ENCODE data around the gene AGO3. TPM values are rescaled to one million over a fixed set of nuclear protein-coding genes. Genes with fewer than 3 reads are reported as not detected.

AGO3 gene
- total RNA-seq, 1 donor from 2014 or later, result 19.1 TPM

DNA sequence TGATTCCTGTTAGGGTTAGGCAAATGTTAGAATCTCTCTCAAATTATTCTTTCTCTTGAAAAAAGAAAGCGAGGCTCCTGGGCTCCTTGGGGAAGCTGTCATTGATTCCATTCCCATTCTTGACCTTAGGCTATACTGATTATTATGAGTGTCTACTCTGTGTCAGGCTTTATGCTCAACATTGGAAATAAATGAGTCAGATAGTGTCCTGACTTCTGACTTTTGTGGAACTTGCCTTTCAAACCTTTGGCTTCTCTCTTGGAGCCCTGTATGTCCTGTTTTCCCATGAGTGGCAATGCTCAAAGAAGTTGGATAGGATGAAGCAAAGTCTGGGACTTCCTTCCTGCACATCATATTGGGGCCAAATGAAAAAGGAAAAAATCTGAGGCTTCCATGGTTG lies 36.2 kb upstream of the AGO3 start:
- no peak for DNase-seq (ENCODE audit: low read depth)
- no peak overlapping the region for H3K4me3 ChIP-seq (ENCODE audit: low read depth, low read length)
- TF ChIP-seq CTCF (conservative IDR thresholded peaks at IDR 0.05; ENCODE audit: low read depth, low read length), result no peak

DNA sequence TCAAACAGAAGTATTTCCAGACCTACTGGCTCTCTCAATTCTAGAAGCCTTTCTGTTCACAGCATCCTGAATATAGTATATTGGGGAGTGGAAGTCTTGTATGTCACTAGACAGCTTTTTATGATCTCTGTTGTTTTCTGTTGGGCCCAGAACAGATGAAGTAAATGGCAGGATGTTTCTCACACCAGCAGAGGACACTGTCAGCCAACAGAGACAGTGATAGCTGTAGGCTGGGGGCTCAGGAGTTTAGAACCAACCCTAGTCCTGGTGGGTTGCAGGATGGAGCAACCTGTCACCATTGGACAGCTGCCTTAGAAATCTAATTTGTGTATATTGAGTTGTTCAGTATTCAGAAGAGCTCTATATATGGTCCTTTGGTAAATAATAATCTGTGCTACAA lies 31.0 kb upstream of the AGO3 start:
- TF ChIP-seq CTCF (conservative IDR thresholded peaks at IDR 0.05; ENCODE audit: low read depth, low read length), result peak; percentile 39
- no peak overlapping the region for H3K4me3 ChIP-seq (ENCODE audit: low read depth, low read length)
- DNase-seq (ENCODE audit: low read depth), result no peak

DNA sequence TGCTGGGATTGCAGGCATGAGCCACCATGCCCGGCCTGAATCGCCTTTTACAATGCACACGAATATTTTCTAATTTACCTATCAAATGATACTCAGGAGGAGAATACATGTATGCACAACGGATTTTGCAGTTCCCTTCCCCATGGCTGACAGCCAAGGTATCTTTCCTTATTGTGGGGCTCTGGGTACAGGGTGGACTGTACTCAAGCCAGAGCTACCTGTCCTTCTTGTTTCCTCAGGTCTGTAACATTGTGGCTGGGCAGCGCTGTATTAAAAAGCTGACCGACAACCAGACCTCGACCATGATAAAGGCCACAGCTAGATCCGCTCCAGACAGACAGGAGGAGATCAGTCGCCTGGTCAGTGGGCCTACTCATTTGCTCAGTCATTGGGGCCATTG lies 29.7 kb upstream of the AGO3 start:
- H3K4me3 ChIP-seq (ENCODE audit: low read depth, low read length), result no peak overlapping the region
- no peak for DNase-seq (ENCODE audit: low read depth)
- no peak for TF ChIP-seq CTCF (conservative IDR thresholded peaks at IDR 0.05; ENCODE audit: low read depth, low read length)

DNA sequence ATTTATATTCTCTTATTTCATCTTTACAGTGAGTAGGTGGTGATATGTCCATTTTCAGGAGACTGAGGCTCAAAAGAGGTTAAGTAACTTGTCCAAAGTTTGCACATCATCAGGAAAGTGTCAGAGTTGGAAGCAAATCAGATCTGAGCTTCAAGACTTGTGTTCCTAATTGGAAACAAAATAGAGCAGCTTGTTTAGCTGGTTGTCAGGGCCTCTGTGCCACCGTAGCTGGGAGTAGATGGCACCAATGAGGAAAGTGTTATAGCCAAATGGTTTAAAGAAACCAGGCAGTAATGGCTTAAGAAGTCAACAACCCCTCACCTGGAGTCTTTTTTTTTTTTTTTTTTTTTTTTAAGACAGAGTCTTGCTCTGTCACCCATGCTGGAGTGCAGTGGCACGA lies 28.2 kb upstream of the AGO3 start:
- H3K4me3 ChIP-seq (ENCODE audit: low read depth, low read length), result no peak overlapping the region
- DNase-seq (ENCODE audit: low read depth), result no peak
- TF ChIP-seq CTCF (conservative IDR thresholded peaks at IDR 0.05; ENCODE audit: low read depth, low read length), result no peak

DNA sequence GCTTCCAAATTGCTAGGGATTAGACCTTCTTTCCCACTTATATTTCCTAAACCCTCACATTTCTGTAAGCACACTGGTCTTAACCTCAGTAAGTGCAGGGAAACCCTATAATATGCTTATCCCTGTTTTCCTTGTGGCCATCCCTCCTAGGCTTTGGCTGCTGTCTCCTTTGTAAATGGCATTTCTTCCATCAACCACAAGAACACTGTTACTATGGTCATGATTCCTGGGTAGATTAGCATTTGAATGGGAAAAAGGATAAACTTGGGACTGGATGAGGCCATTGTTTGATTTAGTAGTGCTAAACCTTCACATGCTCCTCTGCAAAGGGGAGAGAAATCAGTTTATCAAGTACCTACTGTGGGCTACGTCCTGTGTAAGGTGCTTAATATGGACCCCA lies 16.2 kb upstream of the AGO3 start:
- no peak overlapping the region for H3K4me3 ChIP-seq (ENCODE audit: low read depth, low read length)
- TF ChIP-seq CTCF (conservative IDR thresholded peaks at IDR 0.05; ENCODE audit: low read depth, low read length), result no peak
- DNase-seq (ENCODE audit: low read depth), result no peak

- no peak for DNase-seq (ENCODE audit: low read depth)
- TF ChIP-seq CTCF (conservative IDR thresholded peaks at IDR 0.05; ENCODE audit: low read depth, low read length), result no peak
- H3K4me3 ChIP-seq (ENCODE audit: low read depth, low read length), result no peak overlapping the region
Observed at GRCh38 chr1:35915693-35916092, 15.2 kb upstream of the AGO3 start.

DNA sequence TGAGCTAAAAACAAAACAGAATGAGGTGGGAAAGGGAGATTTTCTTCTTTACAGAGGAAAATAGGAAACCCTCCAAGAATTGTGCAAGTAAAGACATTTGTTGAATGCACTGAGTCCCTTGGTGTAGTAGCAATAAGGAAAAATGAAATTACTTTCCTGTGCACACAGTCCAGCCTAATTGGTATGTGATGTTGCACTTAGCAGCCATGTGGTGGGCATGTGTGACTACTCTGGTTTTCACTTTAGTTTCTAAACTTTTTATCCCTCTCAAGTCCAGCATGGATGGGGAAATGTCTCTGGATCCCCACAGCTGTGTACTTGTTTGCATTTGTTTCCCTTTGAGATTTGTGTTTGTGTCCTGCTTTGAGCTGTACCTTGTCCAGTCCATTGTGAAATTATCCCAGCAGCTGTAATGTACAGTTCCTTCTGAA lies 7.1 kb upstream of the AGO3 start:
- no peak overlapping the region for H3K4me3 ChIP-seq (ENCODE audit: low read depth, low read length)
- TF ChIP-seq CTCF (conservative IDR thresholded peaks at IDR 0.05; ENCODE audit: low read depth, low read length), result no peak
- no peak for DNase-seq (ENCODE audit: low read depth)

Data from epithelial cell of proximal tubule (primary cell).